Nucleus accumbens (tissue), 56 donors: Measurements from ENCODE around the gene HOXB6.

Experiments
- DNase-seq, 56 donors: peaks; one replicate each; lab custom pipeline; 2025; lab: John Stamatoyannopoulos, UW

The HOXB6 gene

DNA sequence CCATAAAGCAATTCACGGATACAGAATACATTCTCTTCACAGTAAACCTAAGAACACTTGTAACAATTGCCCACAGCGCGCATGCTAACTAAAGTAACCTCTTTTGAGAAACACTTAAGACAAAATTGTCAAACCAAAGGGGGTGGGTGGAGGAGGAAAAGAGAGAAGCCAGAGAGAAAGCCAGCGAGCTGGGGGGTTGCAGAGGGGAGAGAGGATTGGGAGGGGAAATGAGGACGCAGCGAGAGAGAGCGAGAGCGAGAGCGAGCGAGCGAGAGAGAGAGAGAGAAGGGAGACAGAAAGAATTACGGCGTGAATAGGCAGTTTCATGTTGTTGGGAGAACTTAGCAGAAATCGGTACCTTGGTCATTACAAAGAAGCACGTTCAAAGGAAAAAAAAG is 7.7 kb upstream of the HOXB6 start:
- DNase-seq, result no peak

- DNase-seq, result no peak
These were observed 7.1 kb upstream of the HOXB6 start for GRCh38 chr17:48611681-48612455.

GRCh38 chr17:48611213-48611612 is 6.4 kb upstream of the HOXB6 start:
- DNase-seq, result no peak

DNA sequence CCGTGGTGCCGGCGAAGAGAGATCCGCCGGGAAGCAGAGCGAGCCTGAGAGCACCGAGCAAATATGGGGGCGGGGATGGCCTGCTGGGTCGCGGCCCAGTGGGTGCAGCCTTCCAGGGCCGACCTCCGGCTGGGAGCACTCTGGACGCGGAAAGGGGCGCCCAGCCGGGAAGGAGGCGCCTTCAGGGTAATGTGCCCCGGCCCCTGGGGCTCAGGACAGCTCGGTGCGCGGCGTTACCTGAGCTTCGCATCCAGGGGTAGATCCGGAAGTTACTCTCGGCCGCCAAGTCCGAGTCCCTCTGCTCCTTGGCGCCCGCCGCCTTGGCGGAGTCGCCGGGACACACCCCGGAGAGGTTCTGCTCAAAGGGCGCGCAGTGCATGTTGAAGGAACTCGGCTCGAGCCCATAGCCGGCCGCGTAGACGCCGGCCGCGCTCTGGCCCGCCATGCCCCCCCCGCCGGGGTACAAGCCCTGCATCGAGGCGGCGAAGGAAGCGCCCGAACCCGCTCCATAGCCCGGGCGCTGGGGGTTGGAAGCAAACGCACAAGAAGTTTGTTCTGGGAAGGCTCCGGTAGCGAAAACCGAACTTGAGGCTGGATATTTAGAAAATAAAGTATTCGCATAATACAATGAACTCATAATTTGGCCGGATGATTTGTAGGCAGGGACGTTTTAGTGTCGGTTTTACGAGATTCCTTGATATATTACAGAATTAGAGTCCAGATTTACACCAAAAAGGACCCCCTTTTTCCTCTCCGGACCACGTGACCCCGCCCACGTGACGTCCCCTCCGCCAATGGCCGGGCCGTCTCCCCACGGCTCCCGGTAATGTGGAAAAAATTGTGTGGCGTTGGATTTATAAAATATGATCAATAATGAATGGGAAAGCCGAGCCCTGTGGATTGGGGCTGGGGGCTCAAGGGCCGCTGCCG is 5.8 kb upstream of the HOXB6 start, which contains the start of gene HOXB7:
Gene HOXB7 (minus strand): TSS at position 736 of the 930 bp plus-strand sequence. CDS start 99 bp downstream, at position 637.
- DNase-seq, result peak in 6 of 56 donors; percentile 0 to 44 (median 6)

- DNase-seq, result no peak
These were observed 5.0 kb upstream of the HOXB6 start for GRCh38 chr17:48609759-48610281.

- no peak for DNase-seq
These were observed 4.2 kb upstream of the HOXB6 start for GRCh38 chr17:48609033-48609432.

- no peak for DNase-seq
These were observed 3.7 kb upstream of the HOXB6 start for GRCh38 chr17:48608494-48608834.

- no peak for DNase-seq
These were observed 2.3 kb upstream of the HOXB6 start for GRCh38 chr17:48606892-48607614.

GRCh38 chr17:48605991-48606891 is 1.5 kb upstream of the HOXB6 start:
- DNase-seq, result no peak

- no peak for DNase-seq
These were observed 678 bp upstream of the HOXB6 start for GRCh38 chr17:48605409-48605919.

- no peak for DNase-seq
These were observed 622 bp downstream of the HOXB6 start for GRCh38 chr17:48603959-48604769.

- no peak for DNase-seq
These were observed 3.0 kb downstream of the HOXB6 start for GRCh38 chr17:48601539-48602425.

- DNase-seq, result no peak
These were observed 3.6 kb downstream of the HOXB6 start for GRCh38 chr17:48601207-48601538.

DNA sequence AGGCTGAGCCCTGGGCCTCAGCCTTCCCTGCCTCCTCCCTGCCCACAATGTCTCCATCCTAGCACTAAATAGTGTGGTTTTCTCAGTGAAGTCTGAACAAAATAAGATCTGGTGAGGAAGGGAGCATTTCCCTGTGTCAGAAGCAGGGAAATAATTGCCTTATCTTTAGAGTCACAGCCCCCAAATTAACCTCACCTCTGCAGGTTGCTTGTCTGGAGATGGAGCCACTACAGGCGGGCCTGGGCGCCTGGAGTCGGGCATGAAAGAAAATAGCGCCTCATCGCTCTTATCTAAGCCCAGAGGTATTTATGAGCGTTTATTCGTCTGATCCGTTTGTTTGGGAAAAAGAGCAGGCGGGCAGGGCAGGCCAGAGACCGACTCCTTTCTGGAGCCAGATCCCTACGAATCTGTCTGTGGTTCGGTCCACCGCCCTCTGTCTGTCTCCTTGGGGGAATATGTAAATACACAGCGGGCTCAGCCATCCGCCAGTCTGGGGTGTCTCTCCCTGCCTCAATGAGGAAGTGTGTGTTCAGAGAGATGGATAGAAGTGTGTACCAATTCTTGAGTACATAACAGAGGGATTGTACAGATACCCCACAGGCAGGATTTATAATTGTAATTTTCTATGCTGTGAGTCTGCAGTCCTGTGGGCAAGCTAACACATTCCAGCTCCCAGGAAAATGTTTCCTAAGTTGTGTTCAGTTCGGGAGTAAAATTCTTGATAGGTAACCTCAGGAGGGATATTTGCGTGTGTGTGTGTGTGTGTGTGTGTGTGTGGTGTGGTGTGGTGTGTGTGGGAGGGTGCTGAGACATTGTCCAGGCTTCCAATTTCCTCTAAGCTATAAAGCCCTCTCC is 4.3 kb downstream of the HOXB6 start:
- DNase-seq, result no peak

DNA sequence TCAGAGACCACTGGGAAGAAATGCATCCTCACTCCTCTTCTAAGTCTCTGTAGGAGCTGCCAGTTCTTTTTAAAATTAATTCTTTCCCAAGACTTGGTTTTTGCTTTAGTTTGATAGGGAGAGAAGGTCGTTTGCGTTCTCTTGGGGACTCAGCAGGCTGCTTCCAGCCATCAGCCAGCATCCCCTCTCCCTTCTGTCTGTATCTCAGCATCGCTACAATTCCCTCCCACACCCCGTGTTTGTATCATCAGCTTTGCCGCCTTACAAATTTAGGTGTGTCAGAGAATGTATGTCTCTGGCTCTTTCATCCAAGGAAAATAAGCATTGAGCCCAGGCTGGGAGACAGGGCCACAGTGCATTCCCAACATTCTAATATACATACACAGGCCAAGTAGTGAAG is 5.4 kb downstream of the HOXB6 start:
- no peak for DNase-seq

GRCh38 chr17:48598736-48599135 is 6.0 kb downstream of the HOXB6 start:
- DNase-seq, result no peak
